ENCODE measurements around the gene OSTM1. TPM values are rescaled to one million over a fixed set of nuclear protein-coding genes. Genes with fewer than 3 reads are reported as not detected.

OSTM1 gene
- polyA plus RNA-seq, 10 donors: 16.8 to 30.3 (median 23.8) TPM

- no peak for DNase-seq
Observed at GRCh38 chr6:108106261-108106660, 31.7 kb upstream of the OSTM1 start.

- DNase-seq: no peak
Observed at GRCh38 chr6:108105571-108105970, 31.0 kb upstream of the OSTM1 start.

- DNase-seq: no peak
Observed at GRCh38 chr6:108102965-108103364, 28.4 kb upstream of the OSTM1 start.

GRCh38 chr6:108100003-108100402 lies 25.5 kb upstream of the OSTM1 start:
- no peak for DNase-seq

- no peak for DNase-seq
Observed at GRCh38 chr6:108097882-108098281, 23.3 kb upstream of the OSTM1 start.

GRCh38 chr6:108093781-108094300 lies 19.3 kb upstream of the OSTM1 start:
- no peak for DNase-seq

- no peak for DNase-seq
Observed at GRCh38 chr6:108091288-108091687, 16.7 kb upstream of the OSTM1 start.

GRCh38 chr6:108083349-108083748 lies 8.8 kb upstream of the OSTM1 start:
- no peak for DNase-seq

GRCh38 chr6:108082539-108082938 lies 8.0 kb upstream of the OSTM1 start:
- DNase-seq: no peak

GRCh38 chr6:108080010-108080780 lies 5.7 kb upstream of the OSTM1 start:
- no peak for DNase-seq

GRCh38 chr6:108078191-108078590 lies 3.6 kb upstream of the OSTM1 start:
- no peak for DNase-seq

- no peak for DNase-seq
Observed at GRCh38 chr6:108074057-108074358, 533 bp downstream of the OSTM1 start.

GRCh38 chr6:108071736-108072276 lies 2.7 kb downstream of the OSTM1 start:
- no peak for DNase-seq

- no peak for DNase-seq
Observed at GRCh38 chr6:108068618-108069017, 5.9 kb downstream of the OSTM1 start.

GRCh38 chr6:108068182-108068581 lies 6.4 kb downstream of the OSTM1 start:
- DNase-seq: no peak

GRCh38 chr6:108052706-108053105 lies 21.8 kb downstream of the OSTM1 start:
- DNase-seq: no peak

- DNase-seq: no peak
Observed at GRCh38 chr6:108051481-108051880, 23.1 kb downstream of the OSTM1 start.

GRCh38 chr6:108039681-108040080 lies 34.9 kb downstream of the OSTM1 start:
- DNase-seq: no peak

GRCh38 chr6:108036884-108037283 lies 37.7 kb downstream of the OSTM1 start:
- DNase-seq: no peak

- DNase-seq: no peak
Observed at GRCh38 chr6:108031968-108032367, 42.6 kb downstream of the OSTM1 start.

- no peak for DNase-seq
Observed at GRCh38 chr6:108030211-108030610, 44.3 kb downstream of the OSTM1 start.

GRCh38 chr6:108029226-108029921 lies 45.2 kb downstream of the OSTM1 start:
- DNase-seq: peak in 1 of 3 donors; percentile 33

GRCh38 chr6:108027594-108027993 lies 46.9 kb downstream of the OSTM1 start:
- no peak for DNase-seq
